ENCODE results near the gene APOC4.

DNA sequence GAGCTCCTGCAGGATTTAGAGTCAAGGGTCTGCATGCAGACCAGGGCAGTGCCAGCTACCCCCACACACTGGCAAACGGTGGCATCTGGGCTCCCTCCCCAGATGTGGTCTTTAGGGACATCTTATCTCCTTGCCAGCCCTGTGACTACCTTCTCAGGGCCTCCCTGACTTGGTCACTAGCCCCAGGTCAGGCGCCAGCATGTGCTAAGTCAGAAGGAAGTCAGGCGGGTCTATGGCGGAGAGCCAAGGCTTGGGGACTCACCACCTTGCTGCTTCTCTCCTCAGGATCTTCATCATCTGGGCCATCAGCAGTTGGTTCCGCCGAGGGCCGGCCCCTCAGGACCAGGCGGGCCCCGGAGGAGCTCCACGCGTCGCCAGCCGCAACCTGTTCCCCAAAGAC is 30.8 kb downstream of the APOC4 start:
- TF ChIP-seq EZH2 (IDR thresholded peaks at IDR 0.05; ENCODE audit: low read length, unreplicated experiment): no peak
- no peak for TF ChIP-seq CTCF (conservative IDR thresholded peaks at IDR 0.05; ENCODE audit: low read depth, low read length)
- no peak for TF ChIP-seq EZH2phosphoT487 (IDR thresholded peaks at IDR 0.05; ENCODE audit: borderline replicate concordance, low read length)
